Left lobe of liver (tissue), 2 donors: Measurements from ENCODE around the gene CPSF7. TPM values are rescaled to one million over a fixed set of nuclear protein-coding genes. Genes with fewer than 3 reads are reported as not detected.
"Not testable (repeated sequence)": the region's sequence is repeated elsewhere in the genome, so short reads cannot be mapped to it uniquely, and the experiment has no call there.

ENCODE experiments used
- ATAC-seq: fragments of 200-7000 bp; cut with Tn5 transposase; one replicate; pipeline ENCODE4 v1.9.1; 2020; ENCODE audit warnings: mild to moderate bottlenecking, moderate library complexity
- DNase-seq: peaks from one replicate; pipeline ENCODE4 v3.0.0-alpha.2; 2020; ENCODE audit warnings: low spot score
- total RNA-seq: library from RNA; stranded (reverse); gene quantifications from one replicate; pipeline ENCODE4 v1.2.1, GENCODE V29; 2021
- donor health status: DM: no; HTN: no; CAD: no; lungs with moderate emphysema.
- donor health status: DM: no; HTN: yes; CAD: no.

CPSF7 gene
- total RNA-seq, 1 donor from 2014 or later = 34.0 TPM

GRCh38 chr11:61442616-61443015, 12.8 kb upstream of the CPSF7 start:
- DNase-seq (no peak), ATAC-seq (no peak)

GRCh38 chr11:61439615-61440014, 9.8 kb upstream of the CPSF7 start:
- no peak for ATAC-seq
- no peak for DNase-seq

GRCh38 chr11:61437496-61437895, 7.7 kb upstream of the CPSF7 start:
- no peak for DNase-seq
- ATAC-seq = no peak

- not testable (repeated sequence) for ATAC-seq, DNase-seq
These were observed 1.1 kb upstream of the CPSF7 start for GRCh38 chr11:61430839-61431238.

- DNase-seq (no peak), ATAC-seq (peak; percentile 67)
These were observed 457 bp downstream of the CPSF7 start for GRCh38 chr11:61429346-61429690.

GRCh38 chr11:61425367-61426131, 4.2 kb downstream of the CPSF7 start:
- ATAC-seq (no peak), DNase-seq (no peak)

- DNase-seq (no peak), ATAC-seq (no peak)
These were observed 7.5 kb downstream of the CPSF7 start for GRCh38 chr11:61422226-61422625.

GRCh38 chr11:61418136-61418535, 11.6 kb downstream of the CPSF7 start:
- DNase-seq = no peak
- ATAC-seq = no peak

- DNase-seq = no peak
- ATAC-seq = no peak
These were observed 12.1 kb downstream of the CPSF7 start for GRCh38 chr11:61417670-61418069.

- ATAC-seq (no peak), DNase-seq (no peak)
These were observed 12.8 kb downstream of the CPSF7 start for GRCh38 chr11:61416941-61417340.

- DNase-seq (no peak), ATAC-seq (no peak)
These were observed 14.4 kb downstream of the CPSF7 start for GRCh38 chr11:61415381-61415780.

- ATAC-seq = no peak
- DNase-seq = no peak
These were observed 15.2 kb downstream of the CPSF7 start for GRCh38 chr11:61414547-61414946.

GRCh38 chr11:61413496-61413895, 16.3 kb downstream of the CPSF7 start:
- DNase-seq (no peak), ATAC-seq (no peak)

GRCh38 chr11:61411589-61411988, 18.2 kb downstream of the CPSF7 start:
- ATAC-seq (no peak), DNase-seq (no peak)

- DNase-seq (no peak), ATAC-seq (no peak)
These were observed 22.6 kb downstream of the CPSF7 start for GRCh38 chr11:61406991-61407728.

GRCh38 chr11:61406067-61406466, 23.7 kb downstream of the CPSF7 start:
- ATAC-seq = no peak
- DNase-seq = no peak

- DNase-seq (no peak), ATAC-seq (no peak)
These were observed 25.1 kb downstream of the CPSF7 start for GRCh38 chr11:61404641-61405040.

- ATAC-seq (no peak), DNase-seq (no peak)
These were observed 25.7 kb downstream of the CPSF7 start for GRCh38 chr11:61404103-61404502.

- DNase-seq = no peak
- peak; percentile 12 for ATAC-seq
These were observed 26.1 kb downstream of the CPSF7 start for GRCh38 chr11:61403658-61404057.

- DNase-seq (no peak), ATAC-seq (no peak)
These were observed 28.2 kb downstream of the CPSF7 start for GRCh38 chr11:61401573-61401972.

GRCh38 chr11:61401173-61401572, 28.6 kb downstream of the CPSF7 start:
- no peak for ATAC-seq
- no peak for DNase-seq

GRCh38 chr11:61392981-61393595, 36.7 kb downstream of the CPSF7 start:
- ATAC-seq (peak; percentile 32), DNase-seq (no peak)
